GM21737 (cell line): Measurements from ENCODE around the gene POTEH.
"Not testable (repeated sequence)": the region's sequence is repeated elsewhere in the genome, so short reads cannot be mapped to it uniquely, and the experiment has no call there.

ENCODE experiments used
- ATAC-seq: cut with Tn5 transposase; IDR thresholded peaks from one replicate; pipeline ENCODE4 v1.9.1; 2021; ENCODE audit warnings: mild to moderate bottlenecking, moderate library complexity; ENCODE audit not compliant: unreplicated experiment

POTEH gene

DNA sequence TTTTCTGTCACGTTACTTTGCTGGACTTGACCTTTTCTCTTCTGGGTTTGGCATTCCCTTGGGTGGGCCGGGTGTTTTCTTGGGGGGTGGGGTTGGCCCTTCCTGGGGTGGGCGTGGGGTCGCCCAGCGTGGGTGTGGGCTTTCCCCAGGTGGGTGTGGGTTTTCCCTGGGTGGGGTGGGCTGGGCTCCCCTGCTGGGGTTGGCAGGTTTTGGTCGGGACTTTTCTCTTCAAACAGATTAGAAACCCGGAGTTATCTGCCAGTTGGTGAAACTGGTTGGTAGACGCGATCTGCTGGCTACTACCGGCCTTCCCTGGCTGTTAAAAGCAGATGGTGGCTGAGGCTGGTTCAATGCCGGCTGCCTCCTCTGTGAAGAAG is at the start of gene POTEH:
TSS of gene POTEH (plus strand) at position 278 of the 377 bp plus-strand sequence. CDS start at position 330, 52 bp downstream.
- ATAC-seq, result not testable (repeated sequence)

DNA sequence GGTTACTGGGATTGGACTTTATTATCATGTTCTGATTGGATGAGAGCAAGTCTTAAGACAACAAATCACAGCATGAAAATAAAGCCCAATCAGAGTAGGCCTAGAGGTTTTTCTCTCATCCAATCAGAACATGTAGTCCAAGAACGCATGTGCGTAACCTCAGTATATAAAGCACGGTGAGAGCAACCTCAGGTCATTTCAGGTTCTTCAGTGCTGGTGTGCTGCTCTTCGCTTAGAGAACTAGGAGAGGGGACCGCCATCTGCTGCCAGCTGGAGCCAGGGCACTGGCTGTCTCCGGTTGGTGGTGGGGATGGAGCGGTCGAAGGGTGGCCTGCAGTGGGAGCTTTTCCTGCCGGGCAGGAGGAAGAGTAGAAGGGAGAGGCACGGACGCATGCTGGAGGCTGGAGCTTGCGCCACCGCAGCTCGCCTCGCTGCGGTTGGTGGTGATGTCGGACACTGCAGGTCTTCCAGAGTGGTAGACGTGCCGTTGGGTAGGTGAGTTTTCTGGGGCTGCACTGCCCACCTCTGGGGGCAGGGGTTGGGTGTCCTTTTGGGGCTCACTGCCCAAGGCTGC is 47.5 kb upstream of the POTEH start:
- ATAC-seq, result not testable (repeated sequence)

DNA sequence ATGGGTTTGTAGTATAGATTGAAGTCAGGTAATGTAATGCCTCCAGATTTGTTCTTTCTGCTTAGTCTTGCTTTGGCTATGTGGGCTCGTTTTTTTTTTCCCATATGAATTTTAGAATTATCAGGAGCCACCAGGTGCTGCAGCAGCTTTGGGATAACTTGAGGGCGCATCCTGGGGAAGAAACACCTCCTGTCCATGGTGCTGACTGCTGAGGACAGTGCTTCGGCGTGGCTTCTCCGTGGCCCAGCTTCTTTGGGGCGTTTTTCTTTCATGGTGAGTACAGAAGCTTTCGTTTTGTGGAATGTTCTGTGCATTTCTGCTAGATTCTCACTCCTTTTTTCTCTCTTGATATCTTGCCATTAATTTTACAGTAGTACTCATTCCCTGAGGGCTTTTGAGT is 37.9 kb upstream of the POTEH start:
- ATAC-seq, result not testable (repeated sequence)

DNA sequence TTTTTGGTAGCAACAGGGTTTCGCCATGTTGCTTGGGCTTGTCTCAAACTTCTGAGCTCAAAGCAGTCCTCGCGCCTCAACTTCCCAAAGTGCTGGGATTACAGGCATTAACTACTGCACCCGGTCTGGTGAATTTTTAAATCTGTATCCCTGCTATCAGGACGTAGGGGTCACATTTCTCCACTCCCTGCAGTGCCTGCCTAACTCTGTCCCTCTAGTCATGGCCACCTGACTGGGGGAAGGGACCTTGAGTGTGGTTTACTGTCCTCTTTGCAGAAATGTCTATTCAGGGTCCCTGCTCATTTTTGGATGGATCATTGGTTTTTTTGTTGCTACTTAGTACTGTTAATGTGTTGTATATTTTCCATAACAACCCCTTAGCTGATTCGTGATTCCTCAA is 37.1 kb upstream of the POTEH start:
- not testable (repeated sequence) for ATAC-seq

DNA sequence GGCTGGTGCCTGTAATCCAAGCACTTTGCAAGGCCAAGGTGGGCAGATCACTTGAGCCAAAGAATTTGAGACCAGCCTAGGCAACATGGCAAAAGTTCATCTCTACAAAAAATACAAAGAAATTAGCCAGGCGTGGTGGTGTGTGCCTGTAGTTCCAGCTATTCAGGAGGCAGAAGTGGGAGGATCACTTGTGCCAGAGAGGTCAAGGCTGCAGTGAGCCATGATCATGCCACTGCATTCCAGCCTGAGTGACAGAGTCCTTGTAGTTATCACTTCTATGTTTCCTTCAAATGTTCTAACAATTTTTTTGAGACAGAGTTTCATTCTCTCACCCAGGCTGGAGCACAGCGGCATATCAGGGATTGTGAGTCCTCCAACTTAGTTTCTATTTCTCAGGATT is 36.6 kb upstream of the POTEH start:
- not testable (repeated sequence) for ATAC-seq

DNA sequence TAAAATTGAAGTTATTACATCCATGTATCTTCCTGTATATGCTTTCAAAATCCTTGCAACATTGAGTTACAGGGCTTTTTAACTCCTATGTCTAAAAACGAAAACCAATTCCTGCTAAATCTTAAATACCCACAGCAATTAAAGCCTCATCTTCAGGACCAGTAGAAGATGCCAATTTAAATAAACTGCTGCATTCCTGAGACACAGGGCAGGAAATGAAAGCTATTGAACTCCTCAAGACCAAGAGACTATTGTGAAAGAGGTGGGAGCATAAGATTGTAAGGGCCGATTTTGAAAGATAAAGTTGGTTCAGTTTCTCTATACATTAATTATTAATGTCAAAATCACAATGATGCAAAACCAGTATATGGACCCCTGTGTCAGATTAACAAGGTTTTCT is 28.7 kb upstream of the POTEH start:
- ATAC-seq, result not testable (repeated sequence)

DNA sequence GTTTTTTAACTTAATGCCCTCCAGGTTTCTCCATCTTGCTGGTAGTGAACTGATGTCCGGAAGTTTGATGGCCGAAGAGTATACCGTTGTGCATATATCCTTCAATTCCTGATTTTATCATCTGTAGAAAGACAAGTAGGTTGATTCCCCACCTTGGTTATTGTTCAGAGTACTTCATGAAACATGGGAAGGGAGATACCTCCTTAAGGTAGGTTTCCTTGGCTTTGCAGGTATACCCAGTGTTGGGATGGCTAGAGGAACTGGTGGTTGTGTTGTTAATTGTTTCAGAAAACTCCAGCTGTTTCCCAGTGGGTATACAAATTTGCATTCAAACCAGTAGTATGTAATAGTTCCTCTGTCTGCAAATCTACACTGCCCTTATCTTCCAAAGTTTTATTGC is 25.1 kb upstream of the POTEH start:
- ATAC-seq, result not testable (repeated sequence)

DNA sequence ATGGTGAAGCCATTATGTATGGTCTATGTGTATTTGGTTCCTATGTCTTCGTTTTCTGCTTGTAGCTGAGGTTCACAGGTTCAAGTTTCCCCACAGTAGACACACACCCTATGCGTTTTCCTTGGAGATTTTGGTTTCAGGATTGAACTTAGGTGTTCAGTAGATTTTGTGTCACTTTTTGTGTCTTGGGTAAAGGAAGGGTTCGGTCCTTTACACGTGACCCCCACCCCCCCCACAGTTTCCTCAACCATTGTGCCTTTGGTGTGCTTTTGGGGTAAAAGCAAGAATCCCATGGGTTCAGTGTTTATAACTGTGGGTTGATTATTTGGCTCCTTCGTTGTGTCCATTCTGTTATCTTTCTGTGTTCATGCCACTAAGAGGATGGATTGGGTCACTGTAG is 24.3 kb upstream of the POTEH start:
- ATAC-seq, result not testable (repeated sequence)

DNA sequence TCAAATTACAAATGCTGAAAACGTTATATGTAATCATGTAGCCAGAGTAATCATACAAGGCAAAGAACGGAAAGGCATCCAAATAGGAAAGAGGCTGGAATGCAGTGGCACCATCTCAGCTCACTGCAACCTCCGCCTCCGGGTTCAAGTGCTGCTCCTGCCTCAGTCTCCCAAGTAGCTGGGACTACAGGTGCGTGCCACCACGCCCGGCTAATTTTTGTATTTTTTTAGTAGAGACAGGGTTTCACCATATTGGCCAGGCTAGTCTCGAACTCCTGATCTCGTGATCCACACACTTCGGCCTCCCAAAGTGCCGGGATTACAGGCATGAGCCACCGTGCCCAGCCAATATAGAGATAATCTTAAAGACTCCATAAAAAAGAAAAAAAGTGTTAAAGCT is 20.4 kb upstream of the POTEH start:
- not testable (repeated sequence) for ATAC-seq

DNA sequence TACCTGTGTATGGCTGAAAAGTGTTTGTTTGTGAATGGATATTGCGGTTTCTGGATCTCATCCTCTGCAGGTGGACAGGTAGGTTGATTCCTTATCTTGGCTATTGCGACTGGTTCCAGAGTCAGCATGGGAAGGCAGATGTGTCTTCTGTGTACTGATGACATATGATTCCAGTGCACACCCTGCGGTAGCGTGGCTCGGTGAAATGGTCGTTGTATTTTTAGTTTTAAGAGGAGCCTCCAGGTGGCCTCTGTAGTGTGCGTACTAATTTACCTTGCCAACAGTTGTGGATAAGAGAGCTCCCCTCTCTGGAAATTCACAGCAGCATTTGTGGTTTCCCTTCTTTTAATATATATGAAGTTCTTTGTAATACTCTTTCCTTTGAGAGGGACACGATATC is 10.1 kb upstream of the POTEH start:
- ATAC-seq, result not testable (repeated sequence)

DNA sequence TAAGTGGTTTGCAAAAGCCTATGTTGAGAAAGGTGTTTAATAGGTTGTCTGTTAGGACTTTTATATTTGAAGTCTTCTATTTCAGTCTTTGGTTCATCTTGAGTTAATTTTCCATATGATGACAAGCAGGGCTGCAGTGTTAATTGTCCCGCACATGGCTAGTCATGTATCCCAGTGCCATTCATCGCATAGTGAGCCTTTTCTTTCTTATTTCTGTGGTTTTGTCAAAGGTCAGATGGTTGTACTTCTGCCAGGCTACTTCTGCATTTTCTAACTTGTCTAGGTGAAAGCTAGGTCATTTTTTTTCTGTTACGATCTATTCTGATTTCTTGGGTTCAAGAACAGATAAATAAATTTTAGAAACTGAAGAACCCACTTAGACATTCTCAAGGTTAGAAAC is 5.7 kb upstream of the POTEH start:
- not testable (repeated sequence) for ATAC-seq

DNA sequence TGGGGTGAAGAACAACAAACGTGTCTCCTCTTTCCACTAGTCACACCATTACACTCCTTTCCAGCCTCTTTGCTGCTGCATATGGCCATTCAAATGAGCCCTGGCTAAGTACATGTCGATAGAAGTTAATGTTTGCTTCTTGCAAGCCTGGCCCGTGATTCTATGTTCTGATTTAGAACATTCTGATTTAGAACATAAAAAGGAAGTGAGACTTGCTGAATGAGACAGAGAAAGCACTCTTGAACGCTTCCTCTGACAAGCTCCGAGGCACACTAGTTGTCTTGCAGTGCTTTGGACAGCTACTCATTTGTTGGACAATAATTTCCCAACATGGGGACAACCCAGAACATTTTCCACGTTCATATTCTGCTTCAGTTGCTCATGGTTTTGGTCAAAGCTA is 5.1 kb upstream of the POTEH start:
- not testable (repeated sequence) for ATAC-seq

DNA sequence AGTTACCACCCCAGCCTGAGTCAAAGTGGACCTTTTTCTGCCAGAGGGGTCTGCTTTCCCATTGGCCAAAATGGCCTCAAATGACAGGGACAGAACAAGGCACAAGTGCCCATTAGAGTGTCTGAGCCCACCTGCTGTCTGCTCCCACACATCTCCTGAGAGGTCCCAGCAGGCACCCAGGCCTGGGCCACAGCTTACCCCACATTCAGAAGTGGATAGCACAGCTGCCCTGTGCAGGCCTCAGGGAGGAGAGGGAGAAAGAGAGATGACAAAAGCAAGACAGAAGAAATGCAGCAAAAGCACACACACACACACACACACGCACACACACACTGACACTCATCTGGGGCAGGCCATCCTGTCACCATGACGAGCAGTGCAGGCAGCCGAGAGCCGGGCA is 4.2 kb upstream of the POTEH start:
- ATAC-seq, result not testable (repeated sequence)

DNA sequence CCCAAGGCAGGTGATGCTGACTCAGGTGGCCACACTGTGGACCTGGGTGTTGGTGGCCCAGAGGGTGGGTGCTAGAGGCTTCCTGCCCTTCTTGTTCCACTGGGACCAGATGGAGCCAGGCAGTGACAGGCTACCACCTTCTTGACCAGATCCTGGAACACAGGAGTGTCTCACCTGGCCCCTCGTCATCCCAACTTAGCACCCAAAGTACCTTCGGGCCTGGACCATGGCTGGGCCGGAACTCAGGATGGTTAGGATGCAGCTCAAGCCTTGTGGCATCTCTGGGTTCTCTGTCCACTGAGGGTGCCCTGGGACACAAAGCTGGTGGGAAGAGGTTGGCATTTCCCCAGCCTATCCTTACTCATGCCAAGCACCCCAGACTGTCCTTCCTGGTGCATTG is 2.7 kb upstream of the POTEH start:
- not testable (repeated sequence) for ATAC-seq

DNA sequence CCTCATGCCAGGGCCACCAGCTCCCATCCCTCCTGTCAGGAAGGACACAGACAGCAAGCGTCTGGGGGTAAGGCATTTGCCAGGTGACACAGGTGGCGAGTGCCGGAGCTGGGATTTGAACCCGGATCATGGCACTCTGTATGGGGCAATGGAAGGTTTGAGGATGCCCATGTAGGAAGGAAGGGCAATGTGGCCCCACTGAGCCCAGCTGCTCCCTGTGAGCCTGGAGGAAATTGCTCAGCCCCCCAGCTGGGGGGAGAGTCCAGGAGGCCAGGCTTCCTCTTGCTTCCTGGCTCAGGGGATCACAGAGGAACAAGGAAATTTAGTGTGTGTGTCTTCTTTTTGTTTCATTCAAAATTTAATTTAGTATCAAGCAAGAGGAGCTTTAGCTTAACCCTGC is 2.1 kb upstream of the POTEH start:
- ATAC-seq, result not testable (repeated sequence)

DNA sequence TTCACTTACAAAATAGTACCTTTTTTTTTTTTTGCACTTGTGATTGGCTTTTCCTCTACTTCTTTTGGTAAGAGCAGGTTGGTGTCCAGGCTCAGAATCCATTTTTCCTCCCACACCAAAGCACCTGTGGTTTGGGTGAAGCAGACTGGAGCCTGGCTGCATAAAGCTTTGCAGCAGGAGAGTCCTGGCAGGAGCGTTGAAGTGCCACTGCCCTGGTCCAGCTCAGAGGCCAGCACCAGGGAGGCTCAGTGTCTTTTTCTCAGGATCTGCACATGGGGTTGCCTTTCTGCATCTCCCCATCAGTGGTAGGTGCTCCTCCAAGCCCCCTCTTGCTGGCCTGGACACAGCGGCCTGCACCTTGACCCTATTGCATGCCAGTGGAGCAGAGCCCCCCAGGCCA is 1.7 kb upstream of the POTEH start:
- ATAC-seq, result not testable (repeated sequence)

DNA sequence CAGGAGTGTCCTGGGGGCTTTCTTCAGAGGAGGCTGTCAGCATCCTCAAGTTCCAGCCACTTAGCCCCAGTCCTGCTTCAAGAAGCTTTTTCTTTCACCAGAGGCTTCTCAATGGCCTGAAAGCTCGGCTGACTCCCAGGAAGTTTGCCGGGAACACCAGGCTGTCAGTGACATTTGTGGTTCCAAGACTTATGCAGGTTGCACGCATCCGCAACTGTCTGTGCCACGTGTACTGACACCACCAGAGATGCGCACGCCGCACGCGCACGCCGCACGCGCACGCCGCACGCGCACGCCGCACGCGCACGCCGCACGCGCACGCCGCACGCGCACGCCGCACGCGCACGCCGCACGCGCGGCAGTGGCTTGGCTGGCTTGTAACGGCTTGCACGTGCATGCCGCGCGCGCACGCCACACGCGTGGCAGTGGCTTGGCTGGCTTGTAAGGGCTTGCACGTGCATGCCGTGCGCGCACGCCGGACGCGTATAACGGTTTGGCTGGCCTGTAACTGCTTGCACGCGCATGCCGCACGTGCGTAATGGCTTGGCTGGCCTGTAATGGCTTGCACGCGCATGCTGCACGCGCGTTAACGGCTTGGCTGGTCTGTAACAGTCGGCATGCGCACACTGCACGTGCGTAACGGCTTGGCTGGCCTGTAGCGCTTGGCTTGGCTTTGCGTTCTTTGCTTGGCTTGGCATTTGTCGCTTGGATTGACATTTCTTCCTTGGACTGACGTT is 646 bp upstream of the POTEH start:
- ATAC-seq, result not testable (repeated sequence)

DNA sequence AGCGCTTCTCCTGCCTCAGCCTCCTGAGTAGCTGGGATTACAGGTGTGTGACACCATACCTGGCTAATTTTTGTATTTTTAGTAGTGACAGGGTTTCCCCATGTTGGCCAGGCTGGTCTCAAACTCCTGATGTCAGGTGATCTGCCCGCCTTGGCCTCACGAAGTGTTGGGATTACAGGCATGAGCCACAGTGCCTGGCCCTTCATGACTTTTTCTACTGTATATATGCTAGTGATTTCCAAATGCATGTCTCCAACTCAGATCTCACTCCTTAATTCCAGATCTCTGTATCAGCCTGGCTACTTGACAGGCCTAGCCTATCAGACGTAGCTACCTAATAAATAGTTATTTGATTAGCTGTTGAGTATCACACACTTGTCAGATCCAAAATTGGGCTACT is 23.8 kb downstream of the POTEH start:
- ATAC-seq, result not testable (repeated sequence)

DNA sequence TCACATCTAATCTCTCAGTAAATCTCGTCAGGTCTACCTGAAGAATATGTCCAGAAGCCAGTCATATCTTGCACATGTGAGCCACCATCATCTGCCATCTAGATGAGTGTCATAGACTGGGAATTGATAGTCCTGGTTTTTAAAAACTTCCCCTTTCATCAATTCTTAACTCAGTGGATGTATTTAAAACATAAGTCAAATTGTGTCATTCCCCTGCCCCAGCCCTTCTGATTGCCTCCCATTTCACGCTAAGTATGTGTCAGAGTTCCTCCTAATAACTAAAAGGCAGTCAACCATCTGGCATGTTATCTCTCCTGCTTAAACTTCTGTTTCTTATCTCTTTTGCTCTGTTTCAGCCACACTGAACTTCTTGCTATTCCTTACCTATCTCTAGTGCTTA is 24.3 kb downstream of the POTEH start:
- ATAC-seq, result not testable (repeated sequence)

DNA sequence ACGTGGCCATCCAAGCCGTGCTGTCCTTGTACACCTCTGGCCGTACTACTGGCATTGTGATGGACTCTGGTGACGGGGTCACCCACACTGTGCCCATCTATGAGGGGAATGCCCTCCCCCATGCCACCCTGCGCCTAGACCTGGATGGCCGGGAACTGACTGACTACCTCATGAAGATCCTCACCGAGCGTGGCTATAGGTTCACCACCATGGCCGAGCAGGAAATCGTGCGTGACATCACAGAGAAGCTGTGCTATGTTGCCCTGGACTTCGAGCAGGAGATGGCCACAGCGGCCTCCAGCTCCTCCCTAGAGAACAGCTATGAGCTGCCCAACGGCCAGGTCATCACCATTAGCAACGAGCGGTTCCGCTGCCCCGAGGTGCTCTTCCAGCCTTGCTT is 32.1 kb downstream of the POTEH start:
- not testable (repeated sequence) for ATAC-seq

DNA sequence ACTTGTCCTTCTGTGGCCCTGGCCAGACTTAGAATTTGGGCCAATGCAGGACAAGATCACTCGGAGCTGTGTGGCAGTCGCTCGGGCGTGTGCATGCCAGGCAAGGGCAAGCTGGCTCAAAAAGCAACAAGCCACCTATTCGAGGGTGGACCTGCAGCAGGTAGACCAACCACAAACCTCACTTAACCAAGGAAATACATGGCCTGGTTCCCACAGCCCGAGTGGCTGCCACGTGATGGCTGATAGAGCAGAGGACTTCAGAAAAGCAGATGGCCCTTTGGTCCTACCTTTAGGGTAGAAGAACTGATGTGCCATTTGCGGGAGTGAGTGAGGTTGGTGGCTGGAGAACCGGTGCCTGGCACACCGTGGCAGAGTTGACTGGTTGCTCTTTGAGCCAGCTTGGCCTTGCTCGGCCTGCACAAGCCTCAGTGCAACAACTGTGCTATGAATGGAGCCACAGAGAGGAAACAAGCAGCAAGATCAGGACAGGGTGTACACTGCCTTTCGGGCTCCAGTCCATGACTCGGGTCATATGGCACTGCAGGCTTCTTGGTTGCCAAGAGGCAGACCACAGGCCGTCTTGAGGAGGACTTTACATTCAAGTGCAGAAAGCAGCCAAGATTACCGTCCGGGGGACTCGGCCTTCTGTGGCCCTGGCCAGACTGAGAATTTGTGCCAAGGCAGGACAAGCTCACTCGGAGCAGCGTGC is 39.5 kb downstream of the POTEH start:
- not testable (repeated sequence) for ATAC-seq

DNA sequence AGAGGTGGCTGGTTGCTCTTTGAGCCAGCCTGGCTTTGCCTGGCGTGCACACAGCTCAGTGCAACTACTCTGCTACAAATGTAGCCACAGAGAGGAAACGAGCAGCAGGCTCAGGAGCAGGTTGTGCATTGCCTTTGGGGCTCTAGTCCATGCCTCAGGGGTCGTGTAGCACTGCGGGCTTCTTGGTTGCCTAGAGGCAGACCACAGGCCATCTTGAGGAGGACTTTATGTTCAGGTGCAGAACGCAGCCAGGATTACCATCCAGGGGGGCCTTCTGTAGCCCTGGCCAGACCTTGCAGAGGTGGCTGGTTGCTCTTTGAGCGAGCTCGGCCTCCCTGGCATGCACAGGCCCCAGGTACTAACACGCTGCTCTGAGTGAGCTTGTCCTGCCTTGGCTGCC is 41.2 kb downstream of the POTEH start:
- not testable (repeated sequence) for ATAC-seq
